MM.1S (cell line): Measurements from ENCODE around the gene NOXO1.

Source experiments
- DNase-seq: peaks from one replicate; pipeline ENCODE4 v3.0.0-alpha.2; 2015
- H2AFZ ChIP-seq: fragments of 300-600 bp; sonication (generic); 2 replicates; pipeline ENCODE4 v1.6.0; 2016; ENCODE audit warnings: antibody characterized with exemption, low read length
- H3F3A ChIP-seq: fragments of 300-600 bp; sonication (generic); 2 replicates; pipeline ENCODE4 v1.6.1; 2016; ENCODE audit warnings: mild to moderate bottlenecking, antibody characterized with exemption, low read length, moderate library complexity, mixed read lengths; ENCODE audit not compliant: insufficient read depth
- H3K27ac ChIP-seq: fragments of 300-600 bp; sonication (generic); 2 replicates; pipeline ENCODE4 v1.5.1; 2016; ENCODE audit warnings: mild to moderate bottlenecking, low read length
- H3K27me3 ChIP-seq: fragments of 300-600 bp; sonication (generic); replicated peaks from 2 replicates; pipeline ENCODE4 v1.6.0; 2016; ENCODE audit warnings: low read length; ENCODE audit not compliant: insufficient read depth
- H3K36me3 ChIP-seq: fragments of 300-600 bp; sonication (generic); replicated peaks from 2 replicates; pipeline ENCODE4 v1.6.1; 2016; ENCODE audit warnings: mild to moderate bottlenecking, low read length, mixed read lengths; ENCODE audit not compliant: insufficient read depth
- H3K4me1 ChIP-seq: fragments of 300-600 bp; sonication (generic); 2 replicates; pipeline ENCODE4 v1.6.1; 2016; ENCODE audit warnings: low read length, mixed read lengths
- H3K4me2 ChIP-seq: fragments of 300-600 bp; sonication (generic); 2 replicates; pipeline ENCODE4 v1.6.0; 2016; ENCODE audit warnings: low read depth, low read length
- H3K4me3 ChIP-seq: fragments of 300-600 bp; sonication (generic); 2 replicates; pipeline ENCODE4 v1.5.1; 2016; ENCODE audit warnings: low read length, mixed read lengths
- H3K79me2 ChIP-seq: fragments of 300-600 bp; sonication (generic); 2 replicates; pipeline ENCODE4 v1.6.1; 2016; ENCODE audit warnings: mixed run types, low read length, mixed read lengths
- H3K9ac ChIP-seq: fragments of 300-600 bp; sonication (generic); 2 replicates; pipeline ENCODE4 v1.6.1; 2016; ENCODE audit warnings: low read length, mixed read lengths
- H3K9me2 ChIP-seq: fragments of 300-600 bp; sonication (generic); replicated peaks from 2 replicates; pipeline ENCODE4 v1.6.1; 2016; ENCODE audit warnings: mild to moderate bottlenecking, low read length, mixed read lengths; ENCODE audit not compliant: insufficient read depth
- H3K9me3 ChIP-seq: fragments of 300-600 bp; sonication (generic); replicated peaks from 2 replicates; pipeline ENCODE4 v1.6.1; 2016; ENCODE audit warnings: mild to moderate bottlenecking, low read length, mixed read lengths; ENCODE audit not compliant: insufficient read depth
- H4K20me1 ChIP-seq: fragments of 300-600 bp; sonication (generic); 2 replicates; pipeline ENCODE4 v1.6.1; 2016; ENCODE audit warnings: mild to moderate bottlenecking, low read length, moderate library complexity, mixed read lengths; ENCODE audit not compliant: insufficient read depth
- CTCF ChIP-seq: fragments of 300-600 bp; sonication (generic); IDR thresholded peaks from 2 replicates; pipeline ENCODE4 v1.5.1; 2016; ENCODE audit warnings: antibody characterized with exemption, low read length, mixed read lengths
- EZH2 ChIP-seq: fragments of 300-600 bp; sonication (generic); optimal IDR thresholded peaks from 2 replicates; pipeline ENCODE3; 2017; ENCODE audit warnings: low read depth, mild to moderate bottlenecking, antibody characterized with exemption, low read length, mixed read lengths
- EZH2phosphoT487 ChIP-seq: fragments of 300-600 bp; sonication (generic); IDR thresholded peaks from 2 replicates; pipeline ENCODE4 v1.6.1; 2018; ENCODE audit warnings: antibody characterized with exemption, low read length

NOXO1 gene

GRCh38 chr16:1950559-1950958 is 30.7 kb downstream of the NOXO1 start:
- H3K79me2 ChIP-seq = no peaks in the 10 kb centered on the region
- no peak for DNase-seq
- no peak overlapping the region for H3K4me3 ChIP-seq
- H3F3A ChIP-seq = no peaks in the 10 kb centered on the region
- H3K9me2 ChIP-seq = no peaks in the 10 kb centered on the region
- H2AFZ ChIP-seq = no peak overlapping the region
- H3K27me3 ChIP-seq = peaks cover 21% of the 10 kb centered on the region
- H3K9ac ChIP-seq = no peak overlapping the region
- H3K9me3 ChIP-seq = no peaks in the 10 kb centered on the region
- H3K27ac ChIP-seq = no peak overlapping the region
- H3K4me2 ChIP-seq = no peak overlapping the region
- no peaks in the 10 kb centered on the region for H3K4me1 ChIP-seq
- no peak for TF ChIP-seq EZH2phosphoT487
- TF ChIP-seq CTCF = no peak
- no peak for TF ChIP-seq EZH2
- no peaks in the 10 kb centered on the region for H3K36me3 ChIP-seq
- H4K20me1 ChIP-seq = no peaks in the 10 kb centered on the region

- Histone ChIP-seq H4K20me1 (no peaks in the 10 kb centered on the region), H3K4me2 (no peak overlapping the region), H3K27me3 (peaks cover 19% of the 10 kb centered on the region), H3K27ac (no peak overlapping the region), H2AFZ (no peak overlapping the region), H3K9me3 (no peaks in the 10 kb centered on the region), H3K9me2 (no peaks in the 10 kb centered on the region), H3K9ac (no peak overlapping the region), H3K4me1 (no peaks in the 10 kb centered on the region), H3F3A (no peaks in the 10 kb centered on the region), H3K36me3 (no peaks in the 10 kb centered on the region), H3K4me3 (no peak overlapping the region), H3K79me2 (no peaks in the 10 kb centered on the region)
- no peak for TF ChIP-seq EZH2
- no peak for TF ChIP-seq CTCF
- TF ChIP-seq EZH2phosphoT487 = no peak
- no peak for DNase-seq
These were observed 31.2 kb downstream of the NOXO1 start for GRCh38 chr16:1950047-1950446.

DNA sequence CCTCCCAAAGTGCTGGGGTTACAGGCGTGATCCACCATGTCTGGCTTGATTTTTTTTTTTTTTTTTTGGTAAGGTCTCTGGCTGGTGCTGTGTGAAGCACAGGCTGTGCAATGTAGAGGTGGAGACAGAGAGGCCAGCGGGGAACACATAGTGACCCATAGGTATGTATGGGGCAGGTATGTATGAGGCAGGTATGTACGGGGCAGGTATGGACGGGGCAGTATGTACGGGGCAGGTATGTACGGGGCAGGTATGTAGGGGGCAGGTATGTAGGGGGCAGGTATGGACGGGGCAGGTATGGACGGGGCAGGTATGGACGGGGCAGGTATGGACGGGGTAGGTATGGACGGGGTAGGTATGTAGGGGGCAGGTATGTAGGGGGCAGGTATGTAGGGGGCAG is 31.8 kb downstream of the NOXO1 start:
- H4K20me1 ChIP-seq = no peaks in the 10 kb centered on the region
- no peaks in the 10 kb centered on the region for H3F3A ChIP-seq
- no peak overlapping the region for H3K9ac ChIP-seq
- H3K27me3 ChIP-seq = peaks cover 13% of the 10 kb centered on the region
- H3K36me3 ChIP-seq = no peaks in the 10 kb centered on the region
- no peak overlapping the region for H2AFZ ChIP-seq
- no peaks in the 10 kb centered on the region for H3K9me2 ChIP-seq
- TF ChIP-seq CTCF (no peak), EZH2phosphoT487 (no peak), EZH2 (no peak)
- no peak overlapping the region for H3K4me3 ChIP-seq
- no peaks in the 10 kb centered on the region for H3K79me2 ChIP-seq
- no peak overlapping the region for H3K4me2 ChIP-seq
- DNase-seq = no peak
- no peak overlapping the region for H3K27ac ChIP-seq
- H3K9me3 ChIP-seq = no peaks in the 10 kb centered on the region
- no peaks in the 10 kb centered on the region for H3K4me1 ChIP-seq
